ENCODE measurements around the gene COPE. TPM values are rescaled to one million over a fixed set of nuclear protein-coding genes. Genes with fewer than 3 reads are reported as not detected.

The COPE gene
- total and polyA plus RNA-seq, 2 of the 4 experiments (the other 2 are of a cell fraction) = 347 to 461 TPM

DNA sequence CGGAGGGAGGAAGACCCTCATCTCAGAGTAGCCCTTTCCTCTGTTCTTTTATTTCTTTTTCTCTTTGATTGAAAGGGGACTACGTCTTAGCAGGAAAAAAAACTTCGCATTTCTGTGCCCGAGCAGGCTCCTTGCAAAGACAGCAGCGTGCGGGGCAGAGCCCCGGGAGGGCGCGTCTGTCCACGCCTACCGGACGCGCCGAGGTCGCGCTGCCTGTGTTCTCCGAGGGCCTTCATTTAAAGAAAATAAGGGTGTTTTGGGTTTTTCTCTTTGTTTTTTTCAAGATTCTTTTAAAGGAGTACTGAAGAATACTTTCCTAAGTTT lies 52.4 kb downstream of the COPE start:
- intact Hi-C loops (cut with micrococcal nuclease) (no loop called here), in situ Hi-C loops (cut with MboI; ENCODE audit: low sequenced_read_pairs) (no loop called here)

More for the DNA sequence above, 52.4 kb downstream of the COPE start:
- no peak overlapping the region for H3K4me3 ChIP-seq (ENCODE audit: insufficient read depth, low read depth, low read length)
- H3K4me2 ChIP-seq (ENCODE audit: low read depth, low read length) = no peak overlapping the region
- POLR2A ChIA-PET (ENCODE audit: unreplicated experiment) = no interaction called here
- no peak overlapping the region for H3K56ac ChIP-seq (ENCODE audit: extremely low read depth, insufficient read depth, low read length)
- no peak overlapping the region for H2AK5ac ChIP-seq (ENCODE audit: low read depth, low read length)
- no peak overlapping the region for H4K8ac ChIP-seq (ENCODE audit: low read depth in 2 of 2, low read length in 2 of 2)
- BruUV-seq (replicated peaks) = no TSS peak
- DNase-seq = no peak
- no peak overlapping the region for H3K18ac ChIP-seq (ENCODE audit: low read depth, low read length)
- dilution Hi-C loops (cut with HindIII; ENCODE audit: low sequenced_read_pairs, unreplicated experiment) = no loop called here
- no peak overlapping the region for H4K91ac ChIP-seq (ENCODE audit: insufficient read depth, low read depth, low read length)
- H4K20me1 ChIP-seq (ENCODE audit: insufficient read depth, low read length) = peaks cover 8% of the 10 kb centered on the region
- H2BK20ac ChIP-seq (ENCODE audit: low read depth, low read length) = no peak overlapping the region
- TF ChIP-seq MAFK (IDR thresholded peaks at IDR 0.05; ENCODE audit: low read depth, low read length) (no peak), CHD1 (IDR thresholded peaks at IDR 0.05; ENCODE audit: low read depth, low read length) (no peak), CTCF (conservative IDR thresholded peaks at IDR 0.05; ENCODE audit: low read depth, low read length) (no peak), MXI1 (IDR thresholded peaks at IDR 0.05; ENCODE audit: borderline replicate concordance, low read depth, low read length) (no peak), BHLHE40 (IDR thresholded peaks at IDR 0.05; ENCODE audit: low read depth, low read length) (no peak), FOS (IDR thresholded peaks at IDR 0.05; ENCODE audit: low read depth, low read length) (no peak), SMC3 (IDR thresholded peaks at IDR 0.05; ENCODE audit: low read depth, low read length) (no peak), NFE2L2 (IDR thresholded peaks at IDR 0.05; ENCODE audit: low read depth, low read length) (no peak), RFX5 (IDR thresholded peaks at IDR 0.05; ENCODE audit: low read depth, low read length) (no peak), RCOR1 (IDR thresholded peaks at IDR 0.05; ENCODE audit: insufficient replicate concordance, low read length) (no peak), MAZ (IDR thresholded peaks at IDR 0.05; ENCODE audit: borderline replicate concordance, low read depth, low read length) (no peak), RAD21 (IDR thresholded peaks at IDR 0.05; ENCODE audit: low read length) (no peak), CEBPB (IDR thresholded peaks at IDR 0.05; ENCODE audit: low read depth, low read length) (no peak)
- TF ChIP-seq, protein P1, sequence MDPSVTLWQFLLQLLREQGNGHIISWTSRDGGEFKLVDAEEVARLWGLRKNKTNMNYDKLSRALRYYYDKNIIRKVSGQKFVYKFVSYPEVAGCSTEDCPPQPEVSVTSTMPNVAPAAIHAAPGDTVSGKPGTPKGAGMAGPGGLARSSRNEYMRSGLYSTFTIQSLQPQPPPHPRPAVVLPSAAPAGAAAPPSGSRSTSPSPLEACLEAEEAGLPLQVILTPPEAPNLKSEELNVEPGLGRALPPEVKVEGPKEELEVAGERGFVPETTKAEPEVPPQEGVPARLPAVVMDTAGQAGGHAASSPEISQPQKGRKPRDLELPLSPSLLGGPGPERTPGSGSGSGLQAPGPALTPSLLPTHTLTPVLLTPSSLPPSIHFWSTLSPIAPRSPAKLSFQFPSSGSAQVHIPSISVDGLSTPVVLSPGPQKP (IDR thresholded peaks at IDR 0.05; ENCODE audit: borderline replicate concordance, low read depth, low read length) = no peak
- no peak overlapping the region for H3K14ac ChIP-seq (replicated peaks; ENCODE audit: low read depth, low read length)
- H2BK5ac ChIP-seq (ENCODE audit: low read depth, low read length, poor library complexity, severe bottlenecking) = no peak overlapping the region
- peaks cover 54% of the 10 kb centered on the region for H3K36me3 ChIP-seq (ENCODE audit: control insufficient read depth, insufficient read depth, low read length)
- no peak overlapping the region for H3K9ac ChIP-seq (ENCODE audit: low read depth, low read length)
- peaks cover 2 to 6% of the 10 kb centered on the region in 2 experiments; a peak in 2 of 4 replicates for H3K79me1 ChIP-seq (ENCODE audit: low read depth in 1 of 2, low read length in 2 of 2)
- H3K27me3 ChIP-seq (ENCODE audit: control insufficient read depth, insufficient read depth, low read length) = no peaks in the 10 kb centered on the region
- no peak overlapping the region for H3K27ac ChIP-seq (ENCODE audit: insufficient read depth, low read length)
- H2AK9ac ChIP-seq (replicated peaks; ENCODE audit: low read depth, low read length, poor library complexity) = no peak overlapping the region
- WGBS, 2 experiments (ENCODE audit: extremely low coverage in 2 of 2, insufficient read length in 1 of 2) = 67% methylated on average over 1 of the region's 17 CpGs; no CpG with 5 or more reads in 1 of the 2 experiments
- CTCF ChIA-PET = interaction anchor here (0.6 to 1.4 kb wide), 3 partner anchors 29 to 173 kb away, joined by 3 read pairs; partner anchors contain the start of gene CERS1
- no peak for ATAC-seq (ENCODE audit: low read depth)
- no peaks in the 10 kb centered on the region for H3K9me1 ChIP-seq (ENCODE audit: insufficient read depth, low read length)
- no peaks in the 10 kb centered on the region for H3K9me3 ChIP-seq (ENCODE audit: control insufficient read depth, insufficient read depth, low read length)
- H2BK15ac ChIP-seq (ENCODE audit: low read depth, low read length) = no peak overlapping the region
- H3K4me1 ChIP-seq (ENCODE audit: control insufficient read depth, insufficient read depth, low read length) = no peaks in the 10 kb centered on the region
- no peak overlapping the region for H3K4ac ChIP-seq (ENCODE audit: low read depth, low read length)
- H3K23ac ChIP-seq (ENCODE audit: low read depth, low read length) = no peak overlapping the region
- H2BK120ac ChIP-seq (ENCODE audit: low read depth, low read length) = no peak overlapping the region
- H4K5ac ChIP-seq (ENCODE audit: low read depth, low read length) = no peak overlapping the region
- no peak overlapping the region for H2AFZ ChIP-seq (replicated peaks; ENCODE audit: low read length, poor library complexity)
